Thoracic aorta (tissue), 2 donors: Measurements from ENCODE around the gene RARB. TPM values are rescaled to one million over a fixed set of nuclear protein-coding genes. Genes with fewer than 3 reads are reported as not detected.

Source experiments
- ATAC-seq: fragments of 150-250 bp; one replicate; pipeline ENCODE4 v1.8.0; 2017; ENCODE audit warnings: low read depth; ENCODE audit not compliant: insufficient number of reproducible peaks, low FRiP score
- DNase-seq: peaks from one replicate; pipeline ENCODE4 v3.0.0-alpha.2; 2020; ENCODE audit warnings: low spot score
- H3K27ac ChIP-seq, 2 donors: fragments of 200-600 bp; sonication (generic); 1 replicate in 1 of 2; 2 replicates in 1 of 2; pipeline ENCODE4 v1.5.1; 2016; ENCODE audit warnings: mild to moderate bottlenecking in 2 of 2, moderate library complexity in 2 of 2
- H3K27me3 ChIP-seq: fragments of 200-600 bp; sonication (generic); replicated peaks from 2 replicates; pipeline ENCODE4 v1.6.0; 2016; ENCODE audit warnings: mild to moderate bottlenecking; ENCODE audit not compliant: insufficient read depth
- H3K36me3 ChIP-seq: fragments of 200-600 bp; sonication (generic); one replicate; pipeline ENCODE4 v1.5.1; 2016
- H3K4me1 ChIP-seq, 2 donors: fragments of 200-600 bp; sonication (generic); 1 replicate in 1 of 2; 2 replicates in 1 of 2; pipeline versions ENCODE4 v1.5.1 to v1.6.0; 2016; ENCODE audit warnings: low read depth in 2 of 2, mild to moderate bottlenecking in 1 of 2; ENCODE audit not compliant: control insufficient read depth in 1 of 2
- H3K4me3 ChIP-seq: fragments of 200-600 bp; sonication (generic); 2 replicates; pipeline ENCODE4 v1.5.1; 2016; ENCODE audit warnings: mild to moderate bottlenecking
- H3K9me3 ChIP-seq: fragments of 200-600 bp; sonication (generic); 2 replicates; pipeline ENCODE4 v1.5.1; 2016
- CTCF ChIP-seq: fragments of 200-600 bp; sonication (generic); IDR thresholded peaks from one replicate; pipeline ENCODE4 v1.5.1; 2019; ENCODE audit warnings: antibody characterized with exemption
- total RNA-seq, 2 donors: library from RNA; depleted of rRNA; stranded (reverse); fragments of >200 nt; gene quantifications; one replicate each; pipeline versions ENCODE4 v1.1.0 to v1.2.3, GENCODE V29; 2016

Gene RARB
- total RNA-seq, 2 donors from 2014 or later, result 3.8 to 12.3 TPM

- Histone ChIP-seq H3K4me3 (no peak overlapping the region), H3K9me3 (no peaks in the 10 kb centered on the region), H3K4me1 (peaks cover 4 to 12% of the 10 kb centered on the region in 2 donors), H3K27ac (no peak overlapping the region), H3K27me3 (no peaks in the 10 kb centered on the region), H3K36me3 (no peaks in the 10 kb centered on the region)
- ATAC-seq, result no peak
- DNase-seq, result no peak
- no peak for TF ChIP-seq CTCF
Measured at GRCh38 chr3:25576146-25576545, 148.1 kb downstream of the RARB start.

GRCh38 chr3:25576831-25577454 is 148.9 kb downstream of the RARB start:
- H3K27me3 ChIP-seq, result no peaks in the 10 kb centered on the region
- peaks cover 4 to 12% of the 10 kb centered on the region in 2 donors for H3K4me1 ChIP-seq
- H3K36me3 ChIP-seq, result no peaks in the 10 kb centered on the region
- H3K4me3 ChIP-seq, result no peak overlapping the region
- H3K9me3 ChIP-seq, result no peaks in the 10 kb centered on the region
- no peak overlapping the region for H3K27ac ChIP-seq
- no peak for TF ChIP-seq CTCF
- ATAC-seq (no peak), DNase-seq (no peak)

GRCh38 chr3:25578059-25578458 is 150.0 kb downstream of the RARB start:
- no peaks in the 10 kb centered on the region for H3K36me3 ChIP-seq
- no peak for ATAC-seq

GRCh38 chr3:25580534-25580933 is 152.5 kb downstream of the RARB start:
- Histone ChIP-seq H3K4me1 (no peaks in the 10 kb centered on the region), H3K36me3 (no peaks in the 10 kb centered on the region), H3K4me3 (no peak overlapping the region), H3K27me3 (no peaks in the 10 kb centered on the region), H3K9me3 (no peaks in the 10 kb centered on the region), H3K27ac (no peak overlapping the region)
- no peak for DNase-seq
- no peak for ATAC-seq
- TF ChIP-seq CTCF, result no peak

More at GRCh38 chr3:25578059-25578458, 150.0 kb downstream of the RARB start:
- TF ChIP-seq CTCF, result no peak
- Histone ChIP-seq H3K4me1 (peaks cover 4 to 8% of the 10 kb centered on the region in 2 donors), H3K4me3 (no peak overlapping the region), H3K27ac (no peak overlapping the region), H3K9me3 (no peaks in the 10 kb centered on the region), H3K27me3 (no peaks in the 10 kb centered on the region)
- no peak for DNase-seq

GRCh38 chr3:25581335-25581734 is 153.3 kb downstream of the RARB start:
- H3K4me1 ChIP-seq, result no peaks in the 10 kb centered on the region
- TF ChIP-seq CTCF, result no peak
- ATAC-seq, result no peak
- H3K36me3 ChIP-seq, result no peaks in the 10 kb centered on the region
- no peak overlapping the region for H3K4me3 ChIP-seq
- no peak overlapping the region for H3K27ac ChIP-seq
- DNase-seq, result no peak
- H3K9me3 ChIP-seq, result no peaks in the 10 kb centered on the region
- H3K27me3 ChIP-seq, result no peaks in the 10 kb centered on the region
